GM19372 (cell line): ENCODE measurements around the gene POLR2L.

Experiments used
- ATAC-seq: cut with Tn5 transposase; IDR thresholded peaks from one replicate; pipeline ENCODE4 v1.9.1; 2021; ENCODE audit warnings: mild to moderate bottlenecking, low read depth, moderate library complexity; ENCODE audit not compliant: unreplicated experiment

POLR2L gene

GRCh38 chr11:813456-814096 lies 28.8 kb downstream of the POLR2L start:
- ATAC-seq: no peak

DNA sequence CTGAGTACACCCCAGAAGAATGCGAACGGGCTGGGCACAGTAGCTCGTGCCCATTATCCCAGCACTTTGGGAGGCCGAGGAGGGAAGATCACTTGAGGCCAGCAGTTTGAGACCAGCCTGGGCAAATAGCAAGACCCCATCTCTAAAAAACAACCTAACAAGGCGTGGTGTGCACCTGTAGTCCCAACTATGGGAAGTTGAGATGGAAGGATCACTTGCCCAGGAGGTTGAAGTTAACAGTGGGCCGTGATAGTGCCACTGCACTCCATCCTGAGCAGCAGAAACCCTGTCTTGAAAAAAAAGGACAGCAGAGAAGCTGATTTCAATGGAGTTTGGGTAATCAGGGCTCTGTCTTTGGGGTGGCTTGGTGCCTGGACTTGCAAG lies 29.3 kb downstream of the POLR2L start:
- ATAC-seq: no peak

GRCh38 chr11:812390-812789 lies 29.9 kb downstream of the POLR2L start:
- no peak for ATAC-seq

- no peak for ATAC-seq
These were observed 30.7 kb downstream of the POLR2L start for GRCh38 chr11:811446-812245.

- ATAC-seq: peak; percentile 1
These were observed 32.2 kb downstream of the POLR2L start for GRCh38 chr11:810040-810567.

DNA sequence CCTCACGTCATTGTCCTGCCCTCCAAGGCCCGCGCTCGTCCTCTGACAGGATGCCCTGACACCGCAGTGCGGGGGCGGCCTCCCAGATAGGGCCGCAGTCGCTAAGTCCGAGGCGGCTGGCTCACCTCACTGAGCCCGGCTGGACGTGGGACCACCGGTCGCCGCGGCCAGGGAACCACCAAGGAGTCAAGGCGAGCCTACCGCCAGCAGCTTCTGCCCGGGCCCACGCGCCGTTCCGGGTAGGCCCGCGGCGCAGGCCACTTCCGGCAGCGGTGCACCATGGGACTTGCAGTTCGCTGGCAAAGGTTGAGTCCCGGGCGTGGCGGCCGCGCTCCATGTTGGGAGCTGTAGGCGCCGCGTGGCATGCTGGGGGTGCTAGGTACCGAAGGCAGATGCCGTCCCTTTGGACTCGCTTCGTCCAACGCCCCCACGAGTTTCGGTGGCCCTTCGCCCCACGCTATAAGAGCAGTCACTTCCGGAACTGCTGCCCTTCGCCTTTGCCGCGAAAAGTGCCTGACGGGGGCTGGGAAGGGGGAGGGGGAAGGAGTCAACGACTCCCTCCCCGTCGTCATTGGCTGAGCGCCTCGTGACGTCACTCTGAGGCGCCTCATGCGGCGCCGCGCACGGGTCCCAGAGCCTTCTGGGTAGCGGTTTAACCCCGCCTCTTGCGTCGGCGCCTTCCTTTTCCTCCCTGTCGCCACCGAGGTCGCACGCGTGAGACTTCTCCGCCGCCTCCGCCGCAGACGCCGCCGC lies 32.9 kb downstream of the POLR2L start, which contains the start of gene RPLP2:
Gene RPLP2, plus strand, starts transcription at position 681 of the 753 bp plus-strand sequence. CDS start 268 bp downstream, outside the sequence.
- peak; percentile 63 for ATAC-seq

DNA sequence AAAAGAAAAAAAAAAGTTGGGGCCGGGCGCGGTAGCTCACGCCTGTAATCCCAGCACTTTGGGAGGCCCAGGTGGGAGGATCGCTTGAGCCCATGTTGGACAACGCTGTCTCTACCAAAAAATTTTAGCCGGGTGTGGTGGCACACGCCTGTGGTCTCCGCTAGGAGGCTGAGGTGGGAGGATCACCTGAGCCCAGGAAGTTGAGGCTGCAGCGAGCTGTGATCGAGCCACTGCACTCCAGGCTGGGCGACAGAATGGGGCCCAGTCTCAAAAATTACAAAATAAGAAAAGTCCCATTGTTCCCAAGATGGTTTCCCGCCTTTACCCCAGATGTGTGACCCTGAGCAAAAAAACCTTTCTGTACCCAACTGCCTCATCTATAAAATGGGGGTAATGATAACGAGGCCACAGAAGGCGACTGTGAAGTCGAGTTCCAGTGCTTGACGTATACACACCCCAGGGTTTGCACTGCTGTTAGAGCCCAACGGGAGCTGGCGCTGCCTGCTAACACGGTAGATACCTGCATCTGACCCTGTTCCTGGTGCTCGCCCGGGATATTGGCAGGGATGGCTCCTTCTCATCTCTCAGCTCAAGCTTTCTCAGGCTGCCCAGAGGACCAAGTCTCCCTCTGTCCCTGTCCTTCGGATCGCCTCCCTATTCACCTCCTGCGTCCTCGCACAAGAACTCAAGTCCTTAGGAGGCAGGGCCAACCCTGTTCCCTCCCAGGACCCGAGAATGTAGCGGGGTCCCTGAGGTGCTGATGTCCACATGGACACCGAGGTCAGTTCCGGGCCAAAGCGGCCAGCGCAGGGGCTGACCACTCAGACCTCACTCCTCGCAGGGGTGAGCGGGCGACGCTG lies 33.7 kb downstream of the POLR2L start:
- ATAC-seq: no peak

- ATAC-seq: no peak
These were observed 37.7 kb downstream of the POLR2L start for GRCh38 chr11:804599-804964.

DNA sequence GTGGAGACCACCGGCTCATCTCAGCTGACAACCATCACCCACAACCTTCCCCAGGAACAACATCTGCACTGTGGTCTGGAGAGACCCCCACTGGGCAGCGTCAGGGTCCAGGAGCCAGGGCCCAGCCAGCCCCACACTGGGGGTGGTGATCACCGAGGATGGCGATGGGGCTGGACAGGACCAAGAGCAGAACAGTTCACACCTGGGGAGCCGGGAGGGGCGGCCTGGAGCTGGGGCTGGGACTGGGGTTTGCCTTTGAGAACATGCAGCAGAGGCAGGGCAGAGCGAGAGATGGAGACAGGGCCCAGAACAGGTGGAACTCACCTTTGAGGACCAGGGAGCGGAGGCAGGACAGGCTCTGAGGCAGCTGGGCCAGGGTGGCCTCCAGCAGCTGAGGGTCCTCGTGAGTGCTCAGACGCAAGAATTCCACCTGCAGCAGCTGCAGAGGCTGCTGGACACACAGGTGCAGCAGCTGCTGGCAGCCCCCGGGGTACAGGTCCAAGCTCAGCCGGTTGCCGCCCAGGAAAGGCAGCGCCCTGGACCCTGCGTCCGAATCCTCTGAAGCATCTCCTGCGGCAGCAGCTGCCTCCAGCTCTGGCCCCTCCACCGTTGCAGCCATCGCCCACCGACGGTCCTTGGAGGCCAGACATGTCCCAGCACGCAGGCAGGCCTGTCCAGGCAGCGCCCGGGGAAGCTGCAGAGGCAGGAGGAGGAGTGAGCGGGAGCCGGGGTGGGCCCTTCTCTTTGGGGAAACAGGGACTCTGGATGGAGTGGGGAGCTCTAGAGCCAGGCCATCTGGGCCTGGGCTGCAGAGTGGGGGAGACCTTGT lies 38.3 kb downstream of the POLR2L start:
- no peak for ATAC-seq

DNA sequence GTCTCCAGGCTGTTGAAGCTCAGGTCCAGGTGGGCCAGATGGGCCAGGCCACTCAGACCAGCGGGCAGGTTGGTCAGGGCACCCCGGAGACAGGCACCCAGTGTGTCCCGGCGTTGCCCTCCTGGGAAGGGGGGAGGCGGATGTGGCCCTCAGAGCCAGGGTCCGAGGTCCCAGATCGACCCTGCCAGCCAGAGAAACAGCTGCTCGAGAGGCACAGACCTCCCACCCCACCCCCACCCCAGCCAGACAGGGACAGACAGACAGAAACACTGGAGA lies 38.9 kb downstream of the POLR2L start:
- no peak for ATAC-seq

DNA sequence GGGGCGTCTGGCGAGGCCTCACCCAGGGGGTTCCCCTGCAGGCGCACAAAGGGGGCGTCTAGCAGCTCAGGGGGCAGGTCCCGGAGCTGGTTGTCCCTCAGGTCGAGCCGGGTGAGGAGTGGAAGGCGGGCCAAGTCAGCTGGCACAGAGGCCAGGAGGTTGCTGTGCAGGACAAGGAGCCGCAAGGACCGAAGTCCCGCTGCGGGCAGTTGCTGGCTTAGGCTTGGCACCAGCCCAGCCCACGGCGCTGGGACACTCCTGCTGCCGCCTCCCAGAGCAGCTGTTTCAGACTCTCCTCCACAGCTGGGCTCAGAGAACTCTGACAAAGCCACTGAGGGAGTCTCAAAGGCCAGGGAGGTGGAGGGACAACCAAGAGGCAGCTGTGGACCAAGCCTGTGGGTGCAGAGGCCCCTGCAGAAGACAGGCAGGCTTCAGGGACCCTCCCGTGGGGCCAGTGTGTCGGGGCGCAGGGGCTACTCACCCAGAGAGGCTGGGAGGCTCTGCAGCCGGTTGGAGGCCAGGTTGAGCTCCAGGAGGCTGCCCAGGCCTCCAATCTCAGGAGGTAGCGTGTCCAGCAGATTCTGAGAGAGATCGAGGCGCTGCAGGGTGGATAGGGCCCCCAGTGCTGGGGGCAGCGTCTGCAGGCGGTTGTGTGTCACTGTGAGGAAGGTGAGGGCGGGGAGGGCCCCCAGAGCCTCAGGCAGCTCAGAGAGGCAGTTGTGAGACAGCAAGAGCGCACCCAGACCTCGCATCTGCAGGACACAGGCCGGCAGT lies 39.4 kb downstream of the POLR2L start:
- ATAC-seq: no peak

DNA sequence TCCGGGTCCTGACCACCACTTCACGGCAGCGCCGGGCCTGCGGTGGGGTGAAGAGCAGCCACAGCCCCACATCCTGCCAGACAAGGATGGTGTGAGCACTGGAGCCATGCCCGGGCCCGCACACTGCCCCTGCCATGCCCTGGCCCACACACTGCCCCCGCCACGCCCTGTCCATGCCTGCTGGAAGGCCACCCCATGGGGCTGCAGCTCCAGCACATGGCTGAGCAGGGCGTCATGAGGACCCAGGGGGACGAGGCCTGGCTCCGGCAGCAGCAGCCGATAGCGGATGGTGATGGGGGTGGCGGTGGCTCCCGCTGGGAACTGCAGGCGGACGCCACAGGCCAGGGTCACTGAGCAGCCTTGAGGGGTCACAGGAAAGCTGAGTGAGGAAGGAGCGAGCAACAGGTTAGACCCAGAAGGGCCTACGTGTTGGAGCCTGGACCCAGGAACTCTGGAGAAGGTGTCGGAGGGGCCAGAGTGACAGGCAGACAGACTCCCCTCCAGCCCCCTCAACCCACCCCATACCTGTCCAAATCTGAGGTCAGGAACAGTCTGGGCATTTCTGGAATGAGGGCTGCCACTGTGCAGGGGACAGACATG lies 40.2 kb downstream of the POLR2L start:
- no peak for ATAC-seq

DNA sequence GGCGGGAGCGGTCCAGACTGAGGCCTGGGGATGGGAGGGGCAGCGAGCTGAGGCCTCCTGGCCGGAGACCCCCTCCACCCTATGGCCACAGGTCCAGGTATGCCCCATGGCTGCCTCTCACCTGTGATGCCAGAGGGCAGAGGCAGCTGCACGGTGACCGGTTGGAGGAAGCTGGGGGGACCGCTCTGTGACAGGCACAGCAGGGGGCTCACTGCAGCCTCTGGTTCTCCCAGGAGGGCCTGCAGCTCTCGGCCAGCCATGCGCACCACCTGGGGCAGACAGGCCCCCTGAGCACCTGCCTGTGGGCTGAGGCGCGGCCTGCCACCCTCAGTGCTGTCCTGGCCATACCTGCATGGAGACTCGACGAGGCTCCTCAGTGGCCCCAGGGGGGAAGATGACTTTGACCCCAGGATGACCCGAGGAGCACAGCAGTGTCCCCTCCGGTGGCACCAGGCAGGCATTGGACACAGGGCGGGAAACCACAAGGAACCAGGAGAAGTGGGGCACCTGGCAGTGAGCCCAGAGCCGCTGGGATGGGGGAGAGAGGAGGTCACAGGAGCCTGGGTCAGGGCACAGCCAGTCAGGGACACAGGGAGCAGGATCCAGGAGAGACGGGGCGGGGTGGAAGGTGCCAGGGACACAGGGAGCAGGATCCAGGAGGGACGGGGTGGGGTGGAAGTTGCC lies 41.1 kb downstream of the POLR2L start:
- ATAC-seq: no peak

GRCh38 chr11:800473-800872 lies 41.9 kb downstream of the POLR2L start:
- no peak for ATAC-seq

DNA sequence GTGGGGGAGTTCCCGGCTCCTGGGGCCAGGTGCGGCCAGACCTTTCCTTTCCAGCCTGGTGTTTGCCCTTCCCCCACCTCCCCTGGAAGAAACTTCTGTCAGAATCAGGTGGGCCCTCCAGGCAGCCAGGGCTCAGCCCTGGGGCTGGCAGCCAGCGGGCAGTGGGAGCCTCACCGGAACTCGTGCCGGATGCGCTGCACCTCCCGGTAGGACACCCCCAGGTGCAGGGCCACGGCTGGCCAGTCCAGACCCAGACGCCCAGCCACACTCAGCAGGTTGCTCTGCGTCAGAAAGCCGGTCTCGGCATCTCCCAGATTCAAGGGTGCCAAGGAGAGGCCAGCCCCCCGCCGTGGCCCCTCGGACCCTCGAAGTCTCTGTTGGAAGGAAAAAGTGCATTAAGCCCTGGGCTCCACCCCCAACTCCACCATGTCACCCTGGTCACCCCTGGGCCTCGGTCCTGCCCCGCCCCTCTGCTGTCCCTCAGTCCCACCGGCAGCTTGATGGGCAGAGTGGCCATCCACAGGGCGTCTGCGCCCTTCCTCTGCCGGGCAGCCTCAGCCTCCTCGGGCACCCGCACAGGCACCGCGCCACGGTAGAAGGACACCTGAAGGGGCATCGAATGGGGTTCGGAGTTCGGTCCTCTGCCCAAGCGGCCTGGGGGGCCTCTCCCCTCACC lies 42.5 kb downstream of the POLR2L start:
- no peak for ATAC-seq

GRCh38 chr11:798093-798713 lies 44.1 kb downstream of the POLR2L start, which contains the start of gene SLC25A22:
TSS of gene SLC25A22 (minus strand) at chr11:798281. CDS start at chr11:795006, 3,275 bp downstream.
- peak; percentile 62 for ATAC-seq
